Activated CD4-positive, alpha-beta T cell treated with anti-CD3 and anti-CD28 coated beads for 48 hours (primary cell): Measurements from ENCODE around the gene SHTN1.
A peak's percentile ranks its signal among the peaks of the same experiment; 100 is the strongest.

ENCODE experiments used
- DNase-seq: peaks from one replicate; pipeline ENCODE4 v3.0.0-alpha.2; 2020

Gene SHTN1

GRCh38 chr10:117005026-117005526 lies at the start of gene SHTN1:
TSS of gene SHTN1 (minus strand) at chr10:117005187. CDS start at chr10:117005079, 108 bp downstream.
- peak; percentile 55 for DNase-seq

GRCh38 chr10:117053482-117053881 lies 48.5 kb upstream of the SHTN1 start:
- no peak for DNase-seq

- DNase-seq: no peak
Observed at GRCh38 chr10:117047947-117048346, 43.0 kb upstream of the SHTN1 start.

- no peak for DNase-seq
Observed at GRCh38 chr10:117016266-117016665, 11.3 kb upstream of the SHTN1 start.

GRCh38 chr10:117014835-117015234 lies 9.8 kb upstream of the SHTN1 start:
- DNase-seq: no peak

GRCh38 chr10:117007080-117007479 lies 2.1 kb upstream of the SHTN1 start:
- no peak for DNase-seq

- DNase-seq: no peak
Observed at GRCh38 chr10:117005527-117006055, 604 bp upstream of the SHTN1 start.

GRCh38 chr10:117004227-117005025 lies 561 bp downstream of the SHTN1 start:
- peak; percentile 5 for DNase-seq

GRCh38 chr10:117003336-117003735 lies 1.7 kb downstream of the SHTN1 start:
- DNase-seq: no peak

- no peak for DNase-seq
Observed at GRCh38 chr10:117002206-117002605, 2.8 kb downstream of the SHTN1 start.

GRCh38 chr10:117001144-117001543 lies 3.8 kb downstream of the SHTN1 start:
- DNase-seq: no peak

- no peak for DNase-seq
Observed at GRCh38 chr10:117000580-117000979, 4.4 kb downstream of the SHTN1 start.

- no peak for DNase-seq
Observed at GRCh38 chr10:116998172-116998571, 6.8 kb downstream of the SHTN1 start.

- no peak for DNase-seq
Observed at GRCh38 chr10:116997015-116997414, 8.0 kb downstream of the SHTN1 start.

- DNase-seq: no peak
Observed at GRCh38 chr10:116995648-116996047, 9.3 kb downstream of the SHTN1 start.

GRCh38 chr10:116994113-116994890 lies 10.7 kb downstream of the SHTN1 start:
- no peak for DNase-seq

GRCh38 chr10:116993610-116994009 lies 11.4 kb downstream of the SHTN1 start:
- no peak for DNase-seq

GRCh38 chr10:116992183-116992582 lies 12.8 kb downstream of the SHTN1 start:
- no peak for DNase-seq

GRCh38 chr10:116990276-116990800 lies 14.6 kb downstream of the SHTN1 start:
- no peak for DNase-seq

- DNase-seq: no peak
Observed at GRCh38 chr10:116989439-116989838, 15.5 kb downstream of the SHTN1 start.

GRCh38 chr10:116988311-116988710 lies 16.7 kb downstream of the SHTN1 start:
- no peak for DNase-seq

- DNase-seq: no peak
Observed at GRCh38 chr10:116985611-116986010, 19.4 kb downstream of the SHTN1 start.

- DNase-seq: no peak
Observed at GRCh38 chr10:116984202-116984990, 20.6 kb downstream of the SHTN1 start.
